Lower lobe of right lung (tissue), 2 donors: Measurements from ENCODE around the gene TMEM86A. TPM values are rescaled to one million over a fixed set of nuclear protein-coding genes. Genes with fewer than 3 reads are reported as not detected.

ENCODE experiments used
- ATAC-seq, 2 donors: fragments of 200-7000 bp; cut with Tn5 transposase; one replicate each; pipeline ENCODE4 v1.9.1; 2020 to 2022; ENCODE audit warnings: mild to moderate bottlenecking in 2 of 2, moderate library complexity in 2 of 2
- DNase-seq: peaks from one replicate; pipeline ENCODE4 v3.0.0-alpha.2; 2020
- H3K27ac ChIP-seq: fragments of 200-600 bp; one replicate; pipeline ENCODE4 v1.8.0; 2022
- H3K27me3 ChIP-seq: fragments of 200-600 bp; one replicate; pipeline ENCODE4 v1.8.0; 2022; ENCODE audit warnings: low read depth
- H3K36me3 ChIP-seq: fragments of 200-600 bp; one replicate; pipeline ENCODE4 v1.8.0; 2022; ENCODE audit warnings: mild to moderate bottlenecking
- H3K4me1 ChIP-seq: fragments of 200-600 bp; one replicate; pipeline ENCODE4 v1.8.0; 2022
- H3K4me3 ChIP-seq: fragments of 200-600 bp; one replicate; pipeline ENCODE4 v1.8.0; 2022; ENCODE audit warnings: mild to moderate bottlenecking
- H3K9me3 ChIP-seq: fragments of 200-600 bp; one replicate; pipeline ENCODE4 v1.8.0; 2022
- CTCF ChIP-seq: fragments of 200-600 bp; IDR thresholded peaks from one replicate; pipeline ENCODE4 v1.8.0; 2022; ENCODE audit warnings: antibody characterized with exemption, mild to moderate bottlenecking
- intact Hi-C: fragments of 100-400 bp; cut with DNase I; formaldehyde crosslinking; loops from one replicate; pipeline ENCODE4 v1.11.0; 2022
- total RNA-seq: library from RNA; stranded (reverse); fragmentation: NEBNext Ultra II Directional; extraction: Animal tissue kit (Norgen Biotek cat#: 25700); gene quantifications from one replicate; pipeline ENCODE4 v1.2.1, GENCODE V29; 2021
- donor health status: DM: no; HTN: yes; CAD: no; lungs with severe emphysema.

TMEM86A gene
- total RNA-seq, 1 donor from 2014 or later = 11.7 TPM

DNA sequence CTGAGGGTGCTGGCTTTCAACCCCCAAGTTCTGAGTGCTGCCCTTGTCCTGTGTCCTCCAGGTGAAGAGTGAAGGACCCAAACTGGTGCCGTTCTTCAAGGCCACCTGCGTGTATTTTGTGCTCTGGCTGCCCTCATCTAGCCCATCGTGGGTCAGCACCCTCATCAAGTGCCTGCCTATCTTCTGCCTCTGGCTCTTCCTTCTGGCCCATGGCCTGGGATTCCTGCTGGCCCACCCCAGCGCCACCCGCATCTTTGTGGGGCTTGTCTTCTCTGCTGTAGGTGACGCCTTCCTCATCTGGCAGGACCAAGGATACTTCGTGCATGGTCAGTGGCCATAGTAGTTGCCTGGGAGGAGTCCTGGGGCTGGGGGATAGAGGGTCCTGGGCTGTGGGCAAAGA, 2.3 kb downstream of the TMEM86A start:
- Histone ChIP-seq H3K4me1 (peaks cover 45% of the 10 kb centered on the region), H3K9me3 (no peaks in the 10 kb centered on the region), H3K27ac (no peak overlapping the region), H3K27me3 (no peaks in the 10 kb centered on the region), H3K36me3 (peaks cover 8% of the 10 kb centered on the region), H3K4me3 (no peak overlapping the region)
- TF ChIP-seq CTCF = no peak
- ATAC-seq (no peak), DNase-seq (no peak)
- intact Hi-C loops = no loop called here

DNA sequence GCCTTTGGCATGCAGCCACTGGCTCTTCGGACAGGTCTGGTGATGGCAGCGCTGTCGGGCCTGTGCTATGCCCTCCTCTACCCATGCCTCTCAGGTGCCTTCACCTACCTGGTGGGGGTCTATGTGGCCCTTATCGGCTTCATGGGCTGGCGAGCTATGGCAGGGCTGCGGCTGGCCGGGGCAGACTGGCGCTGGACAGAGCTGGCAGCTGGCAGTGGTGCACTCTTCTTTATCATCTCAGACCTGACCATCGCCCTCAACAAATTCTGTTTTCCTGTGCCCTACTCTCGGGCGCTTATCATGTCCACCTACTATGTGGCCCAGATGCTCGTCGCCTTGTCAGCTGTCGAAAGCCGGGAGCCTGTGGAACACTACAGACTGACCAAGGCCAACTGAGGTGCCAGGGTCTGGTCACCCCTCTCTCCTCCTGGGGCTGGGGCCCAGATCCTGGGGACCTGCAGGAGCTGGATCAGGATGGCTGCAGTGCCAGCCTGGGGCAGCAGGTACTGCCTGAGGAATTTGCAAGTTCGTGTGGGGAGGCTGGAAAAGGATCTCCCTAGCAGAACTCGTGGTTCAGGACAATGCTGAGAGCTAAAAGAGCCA, 3.1 kb downstream of the TMEM86A start:
- H3K9me3 ChIP-seq = no peaks in the 10 kb centered on the region
- H3K27me3 ChIP-seq = no peaks in the 10 kb centered on the region
- H3K4me1 ChIP-seq = peaks cover 47% of the 10 kb centered on the region
- no peak for TF ChIP-seq CTCF
- DNase-seq (no peak), ATAC-seq (no peak)
- no peak overlapping the region for H3K27ac ChIP-seq
- H3K4me3 ChIP-seq = no peak overlapping the region
- H3K36me3 ChIP-seq = peaks cover 8% of the 10 kb centered on the region
- intact Hi-C loops = no loop called here

GRCh38 chr11:18703001-18703763, 4.6 kb downstream of the TMEM86A start:
- peaks cover 41% of the 10 kb centered on the region for H3K4me1 ChIP-seq
- no peak overlapping the region for H3K4me3 ChIP-seq
- H3K27ac ChIP-seq = no peak overlapping the region
- no peaks in the 10 kb centered on the region for H3K27me3 ChIP-seq
- H3K9me3 ChIP-seq = no peaks in the 10 kb centered on the region
- intact Hi-C loops = no loop called here
- ATAC-seq = no peak
- TF ChIP-seq CTCF = no peak
- DNase-seq = no peak
- peaks cover 8% of the 10 kb centered on the region for H3K36me3 ChIP-seq

- H3K27me3 ChIP-seq = no peaks in the 10 kb centered on the region
- H3K4me1 ChIP-seq = peaks cover 39% of the 10 kb centered on the region
- H3K9me3 ChIP-seq = no peaks in the 10 kb centered on the region
- no peak for TF ChIP-seq CTCF
- peaks cover 8% of the 10 kb centered on the region for H3K36me3 ChIP-seq
- DNase-seq = no peak
- ATAC-seq = no peak
- H3K4me3 ChIP-seq = no peak overlapping the region
- H3K27ac ChIP-seq = no peak overlapping the region
- intact Hi-C loops = no loop called here
Observed at GRCh38 chr11:18704045-18704645, 5.6 kb downstream of the TMEM86A start.

DNA sequence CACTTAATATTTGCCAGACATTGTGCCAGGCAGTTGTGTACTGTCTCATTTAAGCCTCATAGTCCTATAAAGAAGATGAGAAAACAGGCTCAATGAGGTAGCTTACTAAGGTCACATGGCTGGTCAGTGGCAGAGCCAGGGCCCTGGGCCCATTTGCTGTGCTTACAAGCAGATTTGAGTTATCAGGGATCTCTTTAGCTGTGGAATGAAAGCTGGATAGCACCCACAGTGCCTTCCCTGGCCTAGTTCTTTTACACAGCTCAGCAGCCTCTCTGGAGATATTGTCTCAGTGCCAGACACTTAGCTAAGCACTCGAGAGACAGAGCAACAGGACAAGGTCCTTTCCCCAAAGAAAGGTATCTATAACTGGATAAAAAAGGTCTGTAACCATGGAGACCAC, 6.1 kb downstream of the TMEM86A start:
- ATAC-seq (no peak), DNase-seq (no peak)
- Histone ChIP-seq H3K9me3 (no peaks in the 10 kb centered on the region), H3K4me3 (no peak overlapping the region), H3K27me3 (no peaks in the 10 kb centered on the region), H3K27ac (no peak overlapping the region), H3K4me1 (peaks cover 33% of the 10 kb centered on the region), H3K36me3 (peaks cover 8% of the 10 kb centered on the region)
- TF ChIP-seq CTCF = no peak
- intact Hi-C loops = no loop called here
